IMR-90 (cell line): Measurements from ENCODE around the gene REXO1. TPM values are rescaled to one million over a fixed set of nuclear protein-coding genes. Genes with fewer than 3 reads are reported as not detected.
A peak's percentile ranks its signal among the peaks of the same experiment; 100 is the strongest.

ENCODE experiments used
- ATAC-seq: fragments of 200-7000 bp; cut with Tn5 transposase; 2 replicates; pipeline ENCODE4 v1.9.1; 2020; ENCODE audit warnings: low read depth, mild to moderate bottlenecking, moderate library complexity
- BruUV-seq: library from RNA; stranded (reverse); fragments of 400-500 nt; replicated peaks from 2 replicates; lab custom pipeline; 2021; lab: Mats Ljungman, UMichigan
- CTCF ChIA-PET: fragments of 300-600 bp; formaldehyde crosslinking; extraction: SDS; loops from one replicate; lab custom pipeline; 2021; ENCODE audit warnings: antibody characterized with exemption; lab: Yijun Ruan, JAX
- POLR2A ChIA-PET: fragments of 300-600 bp; sonication (Branson Sonifier 250); formaldehyde crosslinking; loops from one replicate; lab custom pipeline; 2022; ENCODE audit warnings: antibody characterized with exemption; ENCODE audit not compliant: unreplicated experiment; lab: Charles Lee
- DNase-seq: peaks from one replicate; pipeline ENCODE4 v3.0.0; 2013
- H2AFZ ChIP-seq: replicated peaks from 2 replicates; pipeline ENCODE3; 2013; ENCODE audit warnings: low read length, mild to moderate bottlenecking; ENCODE audit not compliant: poor library complexity
- H2AK5ac ChIP-seq: 2 replicates; pipeline ENCODE4 v1.6.1; 2013; ENCODE audit warnings: low read depth, low read length, inconsistent platforms
- H2AK9ac ChIP-seq: replicated peaks from 2 replicates; pipeline ENCODE3; 2013; ENCODE audit warnings: mild to moderate bottlenecking, low read depth, low read length, moderate library complexity; ENCODE audit not compliant: poor library complexity
- H2BK120ac ChIP-seq: 2 replicates; pipeline ENCODE4 v1.6.1; 2013; ENCODE audit warnings: low read depth, low read length, inconsistent platforms
- H2BK15ac ChIP-seq: 3 replicates; pipeline ENCODE4 v1.6.1; 2013; ENCODE audit warnings: low read depth, low read length, inconsistent platforms
- H2BK20ac ChIP-seq: 2 replicates; pipeline ENCODE4 v1.6.1; 2013; ENCODE audit warnings: low read depth, mild to moderate bottlenecking, inconsistent platforms, low read length, moderate library complexity
- H2BK5ac ChIP-seq: 2 replicates; pipeline ENCODE4 v1.6.1; 2013; ENCODE audit warnings: mild to moderate bottlenecking, low read depth, low read length, inconsistent platforms; ENCODE audit not compliant: poor library complexity, severe bottlenecking
- H3K14ac ChIP-seq: replicated peaks from 2 replicates; pipeline ENCODE4 v1.6.1; 2013; ENCODE audit warnings: low read depth, low read length, inconsistent platforms
- H3K18ac ChIP-seq: 2 replicates; pipeline ENCODE4 v1.6.1; 2013; ENCODE audit warnings: low read depth, low read length, control low read depth
- H3K23ac ChIP-seq: 2 replicates; pipeline ENCODE4 v1.6.1; 2013; ENCODE audit warnings: low read depth, low read length, inconsistent platforms
- H3K27ac ChIP-seq: 2 replicates; pipeline ENCODE4 v1.5.1; 2013; ENCODE audit warnings: mild to moderate bottlenecking, control low read depth, low read length; ENCODE audit not compliant: insufficient read depth
- H3K27me3 ChIP-seq: 2 replicates; pipeline ENCODE4 v1.6.1; 2013; ENCODE audit warnings: low read length; ENCODE audit not compliant: control insufficient read depth, insufficient read depth
- H3K36me3 ChIP-seq: 2 replicates; pipeline ENCODE4 v1.6.1; 2013; ENCODE audit warnings: low read length, mixed read lengths; ENCODE audit not compliant: control insufficient read depth, insufficient read depth
- H3K4ac ChIP-seq: 2 replicates; pipeline ENCODE4 v1.6.1; 2013; ENCODE audit warnings: low read depth, low read length, inconsistent platforms
- H3K4me1 ChIP-seq: 2 replicates; pipeline ENCODE4 v1.6.1; 2013; ENCODE audit warnings: low read length, mixed read lengths; ENCODE audit not compliant: control insufficient read depth, insufficient read depth
- H3K4me2 ChIP-seq: 2 replicates; pipeline ENCODE4 v1.6.1; 2013; ENCODE audit warnings: low read depth, mild to moderate bottlenecking, control low read depth, low read length, moderate library complexity
- H3K4me3 ChIP-seq: 2 replicates; pipeline ENCODE4 v1.5.1; 2013; ENCODE audit warnings: low read depth, mild to moderate bottlenecking, control low read depth, low read length, moderate library complexity; ENCODE audit not compliant: insufficient read depth
- H3K56ac ChIP-seq: 2 replicates; pipeline ENCODE4 v1.6.1; 2013; ENCODE audit warnings: low read length, inconsistent platforms; ENCODE audit not compliant: insufficient read depth; ENCODE audit errors: extremely low read depth
- H3K79me1 ChIP-seq, 2 experiments: 2 replicates each; pipeline ENCODE4 v1.6.1; 2013; ENCODE audit warnings: low read length in 2 of 2, inconsistent platforms in 1 of 2, low read depth in 1 of 2
- H3K9ac ChIP-seq: 2 replicates; pipeline ENCODE4 v1.6.1; 2013; ENCODE audit warnings: low read depth, low read length, control low read depth
- H3K9me1 ChIP-seq: 2 replicates; pipeline ENCODE4 v1.6.1; 2013; ENCODE audit warnings: low read length, inconsistent platforms; ENCODE audit not compliant: insufficient read depth
- H3K9me3 ChIP-seq: 2 replicates; pipeline ENCODE4 v1.6.1; 2013; ENCODE audit warnings: low read length; ENCODE audit not compliant: control insufficient read depth, insufficient read depth
- H4K20me1 ChIP-seq: 2 replicates; pipeline ENCODE4 v1.6.1; 2013; ENCODE audit warnings: low read length, inconsistent platforms; ENCODE audit not compliant: insufficient read depth
- H4K5ac ChIP-seq: 2 replicates; pipeline ENCODE4 v1.6.1; 2013; ENCODE audit warnings: mild to moderate bottlenecking, low read depth, low read length, control low read depth
- H4K8ac ChIP-seq, 2 experiments: 2 replicates each; pipeline ENCODE4 v1.6.1; 2013; ENCODE audit warnings: low read depth in 2 of 2, low read length in 2 of 2, control low read depth in 1 of 2, inconsistent platforms in 1 of 2
- H4K91ac ChIP-seq: 2 replicates; pipeline ENCODE4 v1.6.1; 2013; ENCODE audit warnings: low read depth, low read length, inconsistent platforms; ENCODE audit not compliant: insufficient read depth
- BHLHE40 ChIP-seq: fragments of 150-350 bp; IDR thresholded peaks from 2 replicates; pipeline ENCODE4 v1.6.1; 2016; ENCODE audit warnings: mild to moderate bottlenecking, low read depth, low read length
- CEBPB ChIP-seq: IDR thresholded peaks from 2 replicates; pipeline ENCODE4 v1.6.1; 2012; ENCODE audit warnings: low read depth, low read length, improper control_type of control experiment
- CHD1 ChIP-seq: IDR thresholded peaks from 2 replicates; pipeline ENCODE4 v1.6.1; 2012; ENCODE audit warnings: low read depth, low read length, improper control_type of control experiment
- FOS ChIP-seq: fragments of 150-350 bp; IDR thresholded peaks from 2 replicates; pipeline ENCODE4 v1.6.1; 2016; ENCODE audit warnings: low read depth, low read length
- MAFK ChIP-seq: IDR thresholded peaks from 2 replicates; pipeline ENCODE4 v1.6.1; 2012; ENCODE audit warnings: low read depth, low read length, improper control_type of control experiment
- MAZ ChIP-seq: IDR thresholded peaks from 2 replicates; pipeline ENCODE4 v1.6.1; 2012; ENCODE audit warnings: low read depth, mild to moderate bottlenecking, low read length, improper control_type of control experiment, moderate library complexity, borderline replicate concordance
- MXI1 ChIP-seq: IDR thresholded peaks from 2 replicates; pipeline ENCODE4 v1.6.1; 2012; ENCODE audit warnings: low read depth, mild to moderate bottlenecking, low read length, moderate library complexity, borderline replicate concordance
- NFE2L2 ChIP-seq: fragments of 150-350 bp; IDR thresholded peaks from 2 replicates; pipeline ENCODE4 v1.6.1; 2016; ENCODE audit warnings: low read depth, mild to moderate bottlenecking, low read length
- POLR2A ChIP-seq: IDR thresholded peaks from 2 replicates; pipeline ENCODE4 v1.6.1; 2012; ENCODE audit warnings: mild to moderate bottlenecking, low read depth, low read length
- RAD21 ChIP-seq: IDR thresholded peaks from 2 replicates; pipeline ENCODE4 v1.6.1; 2012; ENCODE audit warnings: low read length, improper control_type of control experiment
- RCOR1 ChIP-seq: IDR thresholded peaks from 2 replicates; pipeline ENCODE4 v1.6.1; 2012; ENCODE audit warnings: mild to moderate bottlenecking, low read length, improper control_type of control experiment; ENCODE audit not compliant: insufficient replicate concordance
- RFX5 ChIP-seq: IDR thresholded peaks from 2 replicates; pipeline ENCODE4 v1.8.0; 2012; ENCODE audit warnings: low read depth, mild to moderate bottlenecking, low read length, moderate library complexity
- SMC3 ChIP-seq: fragments of 150-350 bp; IDR thresholded peaks from 2 replicates; pipeline ENCODE4 v1.6.1; 2016; ENCODE audit warnings: low read depth, mild to moderate bottlenecking, antibody characterized with exemption, low read length, moderate library complexity
- WGBS, 2 experiments: methylation state at CpG; one replicate each; pipeline versions ENCODE4 v1.1.5 to v1.1.7; 2013; ENCODE audit warnings: missing lambda C conversion rate in 2 of 2; ENCODE audit not compliant: insufficient read length in 1 of 2; ENCODE audit errors: extremely low coverage in 2 of 2; 5-methylcytosine and 5-hydroxymethylcytosine counted together
- dilution Hi-C: fragments of 300-500 bp; cut with HindIII; formaldehyde crosslinking; loops from one replicate; pipeline ENCODE4 v1.14.3; 2018; ENCODE audit warnings: low sequenced_read_pairs; ENCODE audit not compliant: unreplicated experiment
- in situ Hi-C: fragments of 300-500 bp; cut with MboI; formaldehyde crosslinking; loops from 3 replicates; pipeline ENCODE4 v1.14.3; 2019; ENCODE audit warnings: low sequenced_read_pairs, inconsistent platforms, mixed read lengths
- intact Hi-C: fragments of 100-400 bp; cut with micrococcal nuclease; formaldehyde crosslinking; loops from 2 replicates; pipeline ENCODE4 v1.10.0; 2022
- polyA plus RNA-seq, 3 experiments: library from polyadenylated mRNA; depleted of rRNA; stranded (reverse); fragments of >200 nt; gene quantifications; 2 replicates each; pipeline ENCODE4 v1.2.3, GENCODE V29; 2012; ENCODE audit warnings: low replicate concordance in 1 of 3
- total RNA-seq: library from RNA; depleted of rRNA; stranded (reverse); fragments of >200 nt; gene quantifications from 2 replicates; pipeline ENCODE4 v1.2.3, GENCODE V29; 2012
- TF ChIP-seq, protein P1 (sequence below): fragments of 150-350 bp; IDR thresholded peaks from 2 replicates; pipeline ENCODE4 v1.6.1; 2017; ENCODE audit warnings: mild to moderate bottlenecking, antibody characterized with exemption, low read length, low read depth
- TF ChIP-seq, protein P2 (sequence below): conservative IDR thresholded peaks from 2 replicates; pipeline ENCODE4 v1.5.1; 2012; ENCODE audit warnings: mild to moderate bottlenecking, low read depth, low read length, improper control_type of control experiment
- TF ChIP-seq, protein P3 (sequence below): fragments of 150-350 bp; IDR thresholded peaks from 2 replicates; pipeline ENCODE4 v1.6.1; 2016; ENCODE audit warnings: low read depth, mild to moderate bottlenecking, low read length, moderate library complexity, borderline replicate concordance

REXO1 gene
- total and polyA plus RNA-seq, 2 of the 4 experiments (the other 2 are of a cell fraction): 1.4 to 63.7 TPM

DNA sequence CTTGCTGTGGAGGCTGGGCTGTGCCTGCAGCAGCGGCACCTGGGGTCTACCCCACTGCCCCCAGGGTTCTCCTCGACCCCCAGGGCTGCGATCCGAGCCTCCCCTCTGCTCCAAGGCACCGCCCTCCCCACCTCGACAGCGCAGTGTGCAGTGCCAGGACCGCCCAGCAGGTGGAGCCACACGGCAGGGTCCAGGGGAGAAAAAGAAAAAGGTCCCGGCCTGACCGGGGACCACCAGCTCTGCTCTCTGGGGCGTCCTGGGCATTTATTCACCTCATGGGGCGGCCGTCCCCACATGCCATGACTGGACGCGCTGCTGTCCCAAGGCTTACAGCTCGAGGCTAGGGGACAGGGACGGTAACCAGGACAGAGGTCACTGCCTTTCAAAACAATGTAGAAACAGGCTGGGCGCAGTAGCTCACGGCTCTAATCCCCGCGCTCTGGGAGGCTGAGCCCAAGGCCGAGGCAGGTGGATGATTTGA lies 10.6 kb downstream of the REXO1 start:
- Histone ChIP-seq H3K27ac (no peak overlapping the region), H2AK9ac (peak overlapping the region; percentile 62), H2AK5ac (peak overlapping the region; percentile 73; the same call in 1 of the 2 replicates), H3K36me3 (peaks cover 3% of the 10 kb centered on the region), H3K18ac (no peak overlapping the region), H3K14ac (no peak overlapping the region), H3K4me2 (no peak overlapping the region), H3K23ac (no peak overlapping the region), H2BK120ac (no peak overlapping the region), H4K91ac (no peak overlapping the region), H3K27me3 (no peaks in the 10 kb centered on the region), H3K9ac (no peak overlapping the region), H4K8ac (no peak overlapping the region), H3K4me3 (no peak overlapping the region), H3K79me1 (peaks cover 18 to 82% of the 10 kb centered on the region in 2 experiments), H4K5ac (no peak overlapping the region), H2BK5ac (no peak overlapping the region), H3K4ac (no peak overlapping the region), H3K4me1 (no peaks in the 10 kb centered on the region), H2BK15ac (no peak overlapping the region), H3K9me3 (no peaks in the 10 kb centered on the region), H4K20me1 (peaks cover 97% of the 10 kb centered on the region), H3K9me1 (no peaks in the 10 kb centered on the region), H3K56ac (no peak overlapping the region), H2BK20ac (no peak overlapping the region), H2AFZ (peak overlapping the region; percentile 54)
- POLR2A ChIA-PET: no interaction called here
- WGBS, 2 experiments: 25% methylated on average over 11 of the region's 23 CpGs; no CpG with 5 or more reads in 1 of the 2 experiments
- BruUV-seq: no TSS peak
- CTCF ChIA-PET: interaction anchor here (0.6 to 3.9 kb wide), 3 partner anchors 12 to 13 kb away, joined by 3 to 17 read pairs (median 4); no protein-coding TSS in a partner anchor
- in situ Hi-C loops: no loop called here
- ATAC-seq (peak; percentile 95), DNase-seq (no peak)
- TF ChIP-seq CHD1 (no peak), MXI1 (no peak), NFE2L2 (no peak), FOS (no peak), CEBPB (no peak), MAFK (no peak), MAZ (peak; percentile 67; the same call in 1 of the 2 replicates), BHLHE40 (no peak), RFX5 (no peak), RAD21 (peak; percentile 54), SMC3 (peak; percentile 46), RCOR1 (no peak), POLR2A (no peak)
- TF ChIP-seq, protein P1, sequence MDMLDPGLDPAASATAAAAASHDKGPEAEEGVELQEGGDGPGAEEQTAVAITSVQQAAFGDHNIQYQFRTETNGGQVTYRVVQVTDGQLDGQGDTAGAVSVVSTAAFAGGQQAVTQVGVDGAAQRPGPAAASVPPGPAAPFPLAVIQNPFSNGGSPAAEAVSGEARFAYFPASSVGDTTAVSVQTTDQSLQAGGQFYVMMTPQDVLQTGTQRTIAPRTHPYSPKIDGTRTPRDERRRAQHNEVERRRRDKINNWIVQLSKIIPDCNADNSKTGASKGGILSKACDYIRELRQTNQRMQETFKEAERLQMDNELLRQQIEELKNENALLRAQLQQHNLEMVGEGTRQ: no peak
- TF ChIP-seq, protein P2, sequence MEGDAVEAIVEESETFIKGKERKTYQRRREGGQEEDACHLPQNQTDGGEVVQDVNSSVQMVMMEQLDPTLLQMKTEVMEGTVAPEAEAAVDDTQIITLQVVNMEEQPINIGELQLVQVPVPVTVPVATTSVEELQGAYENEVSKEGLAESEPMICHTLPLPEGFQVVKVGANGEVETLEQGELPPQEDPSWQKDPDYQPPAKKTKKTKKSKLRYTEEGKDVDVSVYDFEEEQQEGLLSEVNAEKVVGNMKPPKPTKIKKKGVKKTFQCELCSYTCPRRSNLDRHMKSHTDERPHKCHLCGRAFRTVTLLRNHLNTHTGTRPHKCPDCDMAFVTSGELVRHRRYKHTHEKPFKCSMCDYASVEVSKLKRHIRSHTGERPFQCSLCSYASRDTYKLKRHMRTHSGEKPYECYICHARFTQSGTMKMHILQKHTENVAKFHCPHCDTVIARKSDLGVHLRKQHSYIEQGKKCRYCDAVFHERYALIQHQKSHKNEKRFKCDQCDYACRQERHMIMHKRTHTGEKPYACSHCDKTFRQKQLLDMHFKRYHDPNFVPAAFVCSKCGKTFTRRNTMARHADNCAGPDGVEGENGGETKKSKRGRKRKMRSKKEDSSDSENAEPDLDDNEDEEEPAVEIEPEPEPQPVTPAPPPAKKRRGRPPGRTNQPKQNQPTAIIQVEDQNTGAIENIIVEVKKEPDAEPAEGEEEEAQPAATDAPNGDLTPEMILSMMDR: peak; percentile 78
- TF ChIP-seq, protein P3, sequence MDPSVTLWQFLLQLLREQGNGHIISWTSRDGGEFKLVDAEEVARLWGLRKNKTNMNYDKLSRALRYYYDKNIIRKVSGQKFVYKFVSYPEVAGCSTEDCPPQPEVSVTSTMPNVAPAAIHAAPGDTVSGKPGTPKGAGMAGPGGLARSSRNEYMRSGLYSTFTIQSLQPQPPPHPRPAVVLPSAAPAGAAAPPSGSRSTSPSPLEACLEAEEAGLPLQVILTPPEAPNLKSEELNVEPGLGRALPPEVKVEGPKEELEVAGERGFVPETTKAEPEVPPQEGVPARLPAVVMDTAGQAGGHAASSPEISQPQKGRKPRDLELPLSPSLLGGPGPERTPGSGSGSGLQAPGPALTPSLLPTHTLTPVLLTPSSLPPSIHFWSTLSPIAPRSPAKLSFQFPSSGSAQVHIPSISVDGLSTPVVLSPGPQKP: no peak
- dilution Hi-C loops: no loop called here
- intact Hi-C loops: no loop called here
